Ascending aorta (tissue), 2 donors: ENCODE data around the gene LTA4H. TPM values are rescaled to one million over a fixed set of nuclear protein-coding genes. Genes with fewer than 3 reads are reported as not detected.
"Not testable (repeated sequence)": the region's sequence is repeated elsewhere in the genome, so short reads cannot be mapped to it uniquely, and the experiment has no call there.

ENCODE experiments used
- DNase-seq, 2 donors: peaks; one replicate each; pipeline ENCODE4 v3.0.0-alpha.2; 2019; ENCODE audit warnings: low spot score in 2 of 2
- H3K27ac ChIP-seq, 2 donors: fragments of 200-600 bp; sonication (generic); one replicate each; pipeline ENCODE4 v1.5.1; 2016 to 2017; ENCODE audit warnings: mild to moderate bottlenecking in 1 of 2
- H3K27me3 ChIP-seq: fragments of 200-600 bp; sonication (generic); one replicate; pipeline ENCODE4 v1.5.1; 2017
- H3K36me3 ChIP-seq, 2 donors: fragments of 200-600 bp; sonication (generic); one replicate each; pipeline ENCODE4 v1.5.1; 2016
- H3K4me1 ChIP-seq, 2 donors: fragments of 200-600 bp; sonication (generic); one replicate each; pipeline ENCODE4 v1.5.1; 2016 to 2017; ENCODE audit warnings: mild to moderate bottlenecking in 1 of 2
- H3K4me3 ChIP-seq, 2 donors: fragments of 200-600 bp; sonication (generic); one replicate each; pipeline ENCODE4 v1.5.1; 2016 to 2017; ENCODE audit warnings: mild to moderate bottlenecking in 1 of 2
- H3K9me3 ChIP-seq, 2 donors: fragments of 200-600 bp; sonication (generic); one replicate each; pipeline ENCODE4 v1.5.1; 2016
- intact Hi-C: fragments of 100-400 bp; cut with DNase I; formaldehyde crosslinking; loops from one replicate; pipeline ENCODE4 v1.15.1; 2023
- total RNA-seq: library from RNA; depleted of rRNA; stranded (reverse); fragments of >200 nt; gene quantifications from one replicate; pipeline ENCODE4 v1.1.0, GENCODE V29; 2016
- TF ChIP-seq, protein P1 (sequence below), 3 experiments: fragments of 200-600 bp in 2 of 3; fragments of 450-650 bp in 1 of 3; sonication (generic) in 2 of 3; IDR thresholded peaks; one replicate each; pipeline ENCODE4 v1.5.1; 2016 to 2019; ENCODE audit warnings: antibody characterized with exemption in 3 of 3, mild to moderate bottlenecking in 1 of 3, moderate library complexity in 1 of 3

Gene LTA4H
- total RNA-seq, 1 donor from 2014 or later, result 47.3 TPM

- TF ChIP-seq, protein P1, sequence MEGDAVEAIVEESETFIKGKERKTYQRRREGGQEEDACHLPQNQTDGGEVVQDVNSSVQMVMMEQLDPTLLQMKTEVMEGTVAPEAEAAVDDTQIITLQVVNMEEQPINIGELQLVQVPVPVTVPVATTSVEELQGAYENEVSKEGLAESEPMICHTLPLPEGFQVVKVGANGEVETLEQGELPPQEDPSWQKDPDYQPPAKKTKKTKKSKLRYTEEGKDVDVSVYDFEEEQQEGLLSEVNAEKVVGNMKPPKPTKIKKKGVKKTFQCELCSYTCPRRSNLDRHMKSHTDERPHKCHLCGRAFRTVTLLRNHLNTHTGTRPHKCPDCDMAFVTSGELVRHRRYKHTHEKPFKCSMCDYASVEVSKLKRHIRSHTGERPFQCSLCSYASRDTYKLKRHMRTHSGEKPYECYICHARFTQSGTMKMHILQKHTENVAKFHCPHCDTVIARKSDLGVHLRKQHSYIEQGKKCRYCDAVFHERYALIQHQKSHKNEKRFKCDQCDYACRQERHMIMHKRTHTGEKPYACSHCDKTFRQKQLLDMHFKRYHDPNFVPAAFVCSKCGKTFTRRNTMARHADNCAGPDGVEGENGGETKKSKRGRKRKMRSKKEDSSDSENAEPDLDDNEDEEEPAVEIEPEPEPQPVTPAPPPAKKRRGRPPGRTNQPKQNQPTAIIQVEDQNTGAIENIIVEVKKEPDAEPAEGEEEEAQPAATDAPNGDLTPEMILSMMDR (IDR thresholded peaks at IDR 0.05), result no peak
- no peak for DNase-seq
- H3K9me3 ChIP-seq, result no peaks in the 10 kb centered on the region
- no peak overlapping the region for H3K4me3 ChIP-seq
- intact Hi-C loops, result no loop called here
- H3K27ac ChIP-seq, result no peak overlapping the region
- no peaks in the 10 kb centered on the region for H3K36me3 ChIP-seq
- H3K27me3 ChIP-seq, result no peaks in the 10 kb centered on the region
- H3K4me1 ChIP-seq, result no peaks in the 10 kb centered on the region
These were observed 33.2 kb upstream of the LTA4H start for GRCh38 chr12:96068636-96069035.

DNA sequence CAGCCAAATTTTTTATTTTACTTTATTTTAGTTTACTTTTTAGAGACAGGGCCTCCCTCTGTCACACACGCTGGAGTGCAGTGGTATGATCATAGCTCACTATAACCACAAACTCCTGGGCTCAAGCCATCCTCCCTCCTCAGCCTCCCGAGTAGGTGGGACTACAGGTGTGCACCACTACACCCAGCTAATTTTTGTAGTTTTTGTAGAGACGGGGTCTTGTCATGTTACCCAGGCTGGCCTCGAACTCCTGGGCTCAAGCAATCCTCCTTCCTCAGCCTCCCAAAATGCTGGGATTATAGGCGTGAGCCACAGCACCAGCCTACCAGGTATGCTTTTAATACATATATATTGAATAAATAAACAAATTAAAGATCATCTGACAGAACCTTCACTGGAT is 32.7 kb upstream of the LTA4H start:
- no peaks in the 10 kb centered on the region for H3K4me1 ChIP-seq
- DNase-seq, result no peak
- no peaks in the 10 kb centered on the region for H3K9me3 ChIP-seq
- H3K27me3 ChIP-seq, result no peaks in the 10 kb centered on the region
- no peaks in the 10 kb centered on the region for H3K36me3 ChIP-seq
- H3K27ac ChIP-seq, result no peak overlapping the region
- TF ChIP-seq, protein P1 (IDR thresholded peaks at IDR 0.05), result no peak
- intact Hi-C loops, result no loop called here
- H3K4me3 ChIP-seq, result no peak overlapping the region

DNA sequence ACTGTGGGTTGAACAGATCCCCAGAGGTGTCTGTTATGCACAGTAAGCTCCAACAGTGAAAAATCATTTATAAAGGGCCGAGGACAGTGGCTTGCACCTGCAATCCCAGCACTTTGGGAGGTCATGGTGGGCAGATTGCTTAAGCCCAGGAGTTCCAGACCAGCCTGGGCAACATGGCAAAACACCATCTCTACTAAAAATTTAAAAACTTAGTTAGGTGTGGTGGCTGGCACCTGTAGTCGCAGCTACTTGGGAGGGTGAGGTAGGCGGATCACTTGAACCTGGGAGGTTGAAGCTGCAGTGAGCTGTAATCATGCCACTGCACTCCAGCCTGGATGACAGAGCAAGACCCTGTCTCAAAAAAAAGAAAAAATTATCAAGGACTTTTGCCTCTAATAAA is 30.4 kb upstream of the LTA4H start:
- H3K4me3 ChIP-seq, H3K27ac ChIP-seq, intact Hi-C loops, H3K4me1 ChIP-seq, DNase-seq, H3K36me3 ChIP-seq, H3K9me3 ChIP-seq, H3K27me3 ChIP-seq: not testable (repeated sequence)

DNA sequence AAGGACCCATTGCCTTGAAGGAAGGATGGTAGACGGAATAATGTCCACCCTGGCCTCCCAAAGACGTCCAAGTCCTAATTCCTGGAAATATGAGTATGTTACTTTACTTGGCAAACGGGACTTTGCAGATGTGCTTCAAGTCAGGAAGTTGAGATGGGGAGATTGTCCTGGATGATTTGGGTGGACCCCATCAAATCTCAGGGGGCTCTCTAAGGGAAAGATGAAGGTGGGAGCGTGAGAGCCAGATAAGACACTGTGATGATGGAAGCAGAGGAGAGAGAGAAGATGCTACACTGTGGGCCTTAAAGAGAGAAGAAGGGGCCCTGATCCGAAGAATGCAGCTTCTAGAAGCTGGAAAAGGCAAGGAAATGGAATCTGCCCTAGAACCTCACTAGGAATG is 29.6 kb upstream of the LTA4H start:
- intact Hi-C loops, result loop anchor here (5.0 kb wide), 1 partner anchor 337 kb away; the partner anchor contains the start of gene CDK17
- TF ChIP-seq, protein P1 (IDR thresholded peaks at IDR 0.05), result no peak
- Histone ChIP-seq H3K4me3 (no peak overlapping the region), H3K36me3 (no peaks in the 10 kb centered on the region), H3K4me1 (peaks cover 0 to 3% of the 10 kb centered on the region in 2 donors), H3K27me3 (no peaks in the 10 kb centered on the region), H3K9me3 (no peaks in the 10 kb centered on the region), H3K27ac (no peak overlapping the region)
- DNase-seq, result no peak

DNA sequence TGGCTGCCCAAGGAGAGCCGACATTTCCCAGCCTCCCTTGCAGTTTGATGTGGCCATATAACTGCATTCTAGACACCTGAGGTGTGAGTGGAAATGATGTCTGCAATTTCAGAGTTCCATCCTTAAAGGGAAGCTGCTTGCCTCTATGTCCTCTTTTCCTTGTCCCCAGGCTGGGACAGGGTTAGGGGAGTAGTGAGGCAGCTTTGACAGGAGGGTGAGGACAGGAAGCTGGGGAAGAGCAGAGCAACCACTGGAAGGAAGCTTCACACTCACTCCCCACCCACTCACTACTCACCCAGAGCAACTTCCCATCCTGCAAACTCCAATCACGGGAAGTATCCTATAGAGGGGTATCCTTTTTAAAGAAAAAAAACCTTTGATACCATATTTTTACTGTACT is 28.9 kb upstream of the LTA4H start:
- Histone ChIP-seq H3K36me3 (no peaks in the 10 kb centered on the region), H3K4me3 (no peak overlapping the region), H3K9me3 (no peaks in the 10 kb centered on the region), H3K27ac (no peak overlapping the region), H3K27me3 (no peaks in the 10 kb centered on the region), H3K4me1 (peaks cover 0 to 3% of the 10 kb centered on the region in 2 donors)
- TF ChIP-seq, protein P1 (IDR thresholded peaks at IDR 0.05), result no peak
- intact Hi-C loops, result loop anchor here (5.0 kb wide), 1 partner anchor 338 kb away; the partner anchor contains the start of gene CDK17
- no peak for DNase-seq

DNA sequence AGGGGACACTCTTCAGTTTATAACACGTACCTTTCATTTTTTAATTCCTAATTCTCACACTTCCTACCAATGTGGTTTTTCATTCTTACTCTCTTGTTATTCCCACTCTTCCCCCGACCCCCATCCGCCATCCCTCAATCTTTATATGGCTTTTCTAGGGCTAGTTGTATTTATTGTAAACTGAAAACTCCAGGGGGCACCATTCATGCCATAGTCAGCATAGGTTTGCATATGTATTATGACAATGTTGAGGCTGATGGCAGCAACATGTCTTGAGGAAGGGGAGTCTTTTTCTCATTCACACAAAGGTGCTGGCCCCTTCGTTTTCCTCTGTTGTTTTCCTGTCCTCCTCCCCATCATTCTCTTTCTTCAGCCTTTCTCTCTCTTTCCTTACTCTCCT is 27.7 kb upstream of the LTA4H start:
- Histone ChIP-seq H3K4me3 (no peak overlapping the region), H3K36me3 (no peaks in the 10 kb centered on the region), H3K4me1 (peaks cover 0 to 3% of the 10 kb centered on the region in 2 donors), H3K9me3 (no peaks in the 10 kb centered on the region), H3K27me3 (no peaks in the 10 kb centered on the region), H3K27ac (no peak overlapping the region)
- intact Hi-C loops, result loop anchor here (5.0 kb wide), 1 partner anchor 339 kb away; the partner anchor contains the start of gene CDK17
- TF ChIP-seq, protein P1 (IDR thresholded peaks at IDR 0.05), result no peak
- DNase-seq, result no peak
